Measurements from ENCODE around the gene BRDT.

DNA sequence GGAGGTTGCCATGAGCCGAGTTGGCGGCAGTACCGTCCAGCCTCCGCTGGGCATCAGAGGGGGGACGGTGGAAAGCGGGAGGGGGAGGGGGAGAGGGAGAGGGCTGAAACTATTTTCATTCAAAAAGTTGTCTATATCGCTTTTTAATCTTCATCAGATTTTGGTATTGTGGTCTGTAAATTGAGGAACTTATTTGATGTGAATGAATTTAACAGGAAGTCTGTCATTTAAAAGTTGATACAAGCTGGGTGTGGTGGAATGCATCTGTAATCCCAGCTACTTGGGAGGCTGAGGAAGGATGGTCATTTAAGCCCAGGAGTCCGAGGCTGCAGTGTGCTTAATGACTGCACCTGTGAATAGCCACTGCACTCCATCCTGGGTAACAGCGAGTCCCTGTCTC is 77.6 kb downstream of the BRDT start:
- TF ChIP-seq, protein P1, sequence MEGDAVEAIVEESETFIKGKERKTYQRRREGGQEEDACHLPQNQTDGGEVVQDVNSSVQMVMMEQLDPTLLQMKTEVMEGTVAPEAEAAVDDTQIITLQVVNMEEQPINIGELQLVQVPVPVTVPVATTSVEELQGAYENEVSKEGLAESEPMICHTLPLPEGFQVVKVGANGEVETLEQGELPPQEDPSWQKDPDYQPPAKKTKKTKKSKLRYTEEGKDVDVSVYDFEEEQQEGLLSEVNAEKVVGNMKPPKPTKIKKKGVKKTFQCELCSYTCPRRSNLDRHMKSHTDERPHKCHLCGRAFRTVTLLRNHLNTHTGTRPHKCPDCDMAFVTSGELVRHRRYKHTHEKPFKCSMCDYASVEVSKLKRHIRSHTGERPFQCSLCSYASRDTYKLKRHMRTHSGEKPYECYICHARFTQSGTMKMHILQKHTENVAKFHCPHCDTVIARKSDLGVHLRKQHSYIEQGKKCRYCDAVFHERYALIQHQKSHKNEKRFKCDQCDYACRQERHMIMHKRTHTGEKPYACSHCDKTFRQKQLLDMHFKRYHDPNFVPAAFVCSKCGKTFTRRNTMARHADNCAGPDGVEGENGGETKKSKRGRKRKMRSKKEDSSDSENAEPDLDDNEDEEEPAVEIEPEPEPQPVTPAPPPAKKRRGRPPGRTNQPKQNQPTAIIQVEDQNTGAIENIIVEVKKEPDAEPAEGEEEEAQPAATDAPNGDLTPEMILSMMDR (optimal IDR thresholded peaks at IDR 0.05 in 1 of 3, IDR thresholded peaks at IDR 0.05 in 1 of 3, conservative IDR thresholded peaks at IDR 0.05 in 1 of 3; ENCODE audit: extremely low read depth in 1 of 3, insufficient read depth in 2 of 3, low read length in 3 of 3), result no peak
- TF ChIP-seq EZH2 (IDR thresholded peaks at IDR 0.05; ENCODE audit: low read length), result no peak

Measured in keratinocyte (primary cell).